Hepatocyte (in vitro differentiated cells): ENCODE results near the gene YLPM1.

Experiments
- CTCF ChIP-seq: fragments of 200-600 bp; sonication (generic); IDR thresholded peaks from 2 replicates; pipeline ENCODE4 v1.5.1; 2016; ENCODE audit warnings: antibody characterized with exemption, mild to moderate bottlenecking; ENCODE audit not compliant: poor library complexity
- EZH2 ChIP-seq: fragments of 200-600 bp; sonication (generic); IDR thresholded peaks from 2 replicates; pipeline ENCODE4 v1.6.1; 2016; ENCODE audit warnings: antibody characterized with exemption, mild to moderate bottlenecking, borderline replicate concordance
- EZH2phosphoT487 ChIP-seq: fragments of 200-600 bp; sonication (generic); IDR thresholded peaks from one replicate; pipeline ENCODE4 v1.6.1; 2018; ENCODE audit warnings: antibody characterized with exemption, mild to moderate bottlenecking, low read depth, moderate library complexity; ENCODE audit not compliant: unreplicated experiment, severe bottlenecking

DNA sequence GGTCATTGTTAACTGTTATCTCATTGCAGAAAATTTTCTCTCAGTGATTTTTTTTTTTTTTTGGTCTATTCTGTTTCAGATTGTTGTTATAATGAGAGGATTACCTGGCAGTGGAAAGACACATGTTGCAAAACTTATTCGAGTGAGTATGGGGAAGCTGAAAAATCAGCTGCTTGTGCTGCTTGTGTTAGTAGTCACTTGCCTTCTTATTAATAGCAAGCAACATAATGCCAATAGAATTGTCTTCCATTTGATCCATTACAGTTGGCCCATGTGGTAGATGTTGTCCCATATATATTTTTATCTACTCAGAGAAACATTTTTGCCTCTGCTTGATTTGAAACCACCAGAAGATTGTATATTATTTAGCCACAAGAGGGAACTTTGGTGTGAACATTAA is 53.0 kb downstream of the YLPM1 start:
- no peak for TF ChIP-seq CTCF
- no peak for TF ChIP-seq EZH2
- TF ChIP-seq EZH2phosphoT487 = no peak
